ENCODE measurements around the gene AMOTL2.

The AMOTL2 gene

DNA sequence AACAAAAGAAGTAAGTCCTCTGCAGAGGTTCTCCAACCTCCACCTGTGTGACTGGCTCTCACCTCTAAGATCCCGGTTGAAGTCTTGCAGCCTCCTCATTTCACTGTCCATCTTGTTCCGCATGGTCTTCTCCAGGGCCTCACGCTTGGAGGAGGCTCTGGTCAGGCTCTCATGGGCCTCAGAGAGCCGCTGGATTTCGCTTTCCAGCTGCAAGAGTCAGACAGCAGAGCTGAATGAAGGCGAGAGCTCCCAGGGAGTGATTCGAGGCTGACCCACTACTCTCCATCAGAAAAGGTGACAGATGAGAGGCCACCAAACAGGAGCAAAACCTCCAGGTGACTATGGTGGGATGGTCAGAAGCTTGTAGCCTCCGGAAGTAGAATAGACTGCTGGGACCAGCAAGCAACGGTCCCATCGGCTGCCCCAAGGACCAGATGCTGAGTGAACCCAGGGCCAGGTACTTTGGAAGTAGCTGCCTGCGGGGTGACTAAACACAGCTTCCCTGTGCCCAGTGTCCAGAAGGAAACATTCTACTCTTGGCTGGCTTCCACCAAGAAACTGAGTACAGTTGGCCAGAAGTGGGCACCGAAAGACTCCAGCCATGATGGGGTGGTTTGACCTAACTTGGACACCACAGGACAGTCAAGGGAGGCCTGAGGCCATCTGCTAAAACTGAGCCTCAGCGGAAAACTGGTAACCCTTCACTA, 7.9 kb downstream of the AMOTL2 start:
- DNase-seq (ENCODE audit: low spot score): no peak

DNA sequence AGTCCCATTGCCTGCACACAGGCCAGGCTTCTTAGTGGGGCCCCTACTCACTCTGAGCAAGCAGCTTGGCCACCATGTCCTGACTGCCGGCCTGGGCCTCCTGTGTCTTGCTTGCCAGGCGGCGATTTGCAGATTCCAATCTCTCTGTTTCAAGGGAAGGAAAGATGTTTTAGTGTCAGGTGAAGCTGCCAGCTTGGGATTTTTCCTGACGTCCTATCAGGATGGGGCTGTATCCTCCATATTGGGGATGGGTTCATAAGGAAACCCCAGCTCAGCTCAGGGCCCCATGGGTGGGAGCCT, 8.5 kb downstream of the AMOTL2 start:
- DNase-seq (ENCODE audit: low spot score): no peak

DNA sequence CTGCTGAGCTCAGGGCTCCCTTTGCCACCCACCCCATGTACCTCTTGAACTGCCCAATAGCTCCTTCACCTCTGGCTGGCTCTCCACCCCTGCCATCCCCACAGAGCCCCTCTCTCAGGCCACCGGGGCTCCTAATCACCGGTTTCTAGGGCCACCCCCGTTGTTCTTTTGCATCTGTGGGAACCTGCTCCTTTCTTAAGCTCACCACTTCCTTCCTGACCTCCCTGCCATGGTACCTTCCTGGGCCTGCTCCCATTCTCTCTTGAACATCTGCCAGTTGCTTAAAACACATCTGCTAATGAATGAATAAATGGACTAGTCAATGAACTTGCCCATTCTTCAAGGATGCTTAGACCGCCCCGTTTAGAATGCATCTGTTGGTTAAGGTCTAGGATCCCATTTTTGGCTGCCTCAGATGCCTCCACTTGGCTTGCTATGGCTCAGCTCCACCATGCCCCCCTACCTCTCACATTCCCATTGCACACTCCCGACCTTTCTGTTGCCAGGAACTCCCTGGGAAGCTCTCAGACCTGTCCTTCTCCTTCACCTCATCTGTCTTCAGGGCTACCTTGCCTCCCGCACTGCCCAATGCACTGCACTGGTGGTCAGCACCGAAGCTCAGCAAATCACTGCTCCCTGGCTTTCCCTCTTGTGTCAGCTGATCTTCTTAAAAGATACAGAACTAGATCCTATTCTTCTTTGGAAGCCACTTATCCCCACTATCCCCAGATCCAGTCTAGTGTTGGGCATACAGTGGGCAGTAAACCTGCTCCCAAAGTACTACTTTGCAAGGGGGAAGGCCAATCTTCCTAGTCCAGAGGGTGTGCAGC, 9.1 kb downstream of the AMOTL2 start:
- DNase-seq (ENCODE audit: low spot score): no peak

DNA sequence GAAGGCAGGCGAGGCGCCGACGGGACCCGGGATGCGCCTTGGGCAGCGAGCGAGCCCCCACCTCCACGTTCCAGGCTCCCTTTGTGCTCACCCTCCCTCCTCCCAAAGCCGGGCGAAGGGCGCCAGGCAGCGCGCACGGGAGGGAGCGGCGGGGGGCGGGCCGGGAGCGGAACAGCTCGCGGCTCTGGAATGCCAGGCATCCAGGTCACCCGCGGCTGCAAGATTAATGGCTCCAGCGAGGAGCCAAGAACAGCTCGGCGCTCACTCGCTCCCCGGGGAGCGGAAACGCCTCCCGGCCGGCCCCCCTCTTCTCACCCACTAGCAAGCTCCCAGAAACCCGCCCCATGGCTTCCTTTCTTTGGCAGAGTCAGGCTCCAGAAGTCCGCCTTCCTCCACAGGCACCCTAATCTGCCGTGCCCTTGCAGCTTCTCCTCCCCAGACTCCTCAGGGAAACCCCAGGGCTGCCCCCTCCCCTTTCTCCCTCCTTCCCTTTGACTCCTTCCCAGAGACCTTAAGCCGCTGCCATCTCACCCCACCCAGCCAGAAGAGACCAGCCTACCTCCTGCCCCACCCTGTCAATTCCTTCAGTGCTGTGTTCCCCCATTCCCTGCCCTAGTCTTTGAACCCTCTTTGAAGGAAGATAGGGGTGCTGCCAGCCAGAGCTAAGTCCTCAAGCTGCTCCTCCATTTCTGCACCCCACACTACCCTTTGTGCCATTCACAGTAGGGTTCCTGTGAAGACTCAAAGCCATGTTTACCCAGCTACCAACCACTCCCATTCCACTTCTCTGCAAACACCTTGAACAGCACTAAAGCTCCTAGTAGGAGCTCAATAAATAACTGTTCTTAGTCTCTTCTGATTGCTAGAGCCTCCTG, 9.9 kb downstream of the AMOTL2 start:
- DNase-seq (ENCODE audit: low spot score): no peak

DNA sequence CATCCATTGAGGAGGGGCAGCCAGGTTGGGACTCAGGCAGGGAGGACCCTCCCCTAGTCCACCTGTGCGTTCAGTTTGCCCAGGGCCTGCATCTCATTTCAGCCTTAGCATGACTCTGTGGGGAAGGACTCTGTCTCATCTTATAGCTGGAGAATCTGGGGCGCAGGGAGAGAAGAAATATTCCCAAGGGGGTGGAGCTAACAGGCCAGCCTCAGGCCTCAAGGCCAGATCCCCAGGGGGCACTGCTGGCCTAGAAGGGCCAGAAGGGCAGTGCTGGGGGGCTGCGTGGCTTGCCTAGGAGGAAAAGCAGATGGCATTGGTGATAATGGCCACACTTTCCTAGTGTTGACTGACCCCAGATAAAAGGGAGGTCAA, 10.9 kb downstream of the AMOTL2 start:
- no peak for DNase-seq (ENCODE audit: low spot score)

DNA sequence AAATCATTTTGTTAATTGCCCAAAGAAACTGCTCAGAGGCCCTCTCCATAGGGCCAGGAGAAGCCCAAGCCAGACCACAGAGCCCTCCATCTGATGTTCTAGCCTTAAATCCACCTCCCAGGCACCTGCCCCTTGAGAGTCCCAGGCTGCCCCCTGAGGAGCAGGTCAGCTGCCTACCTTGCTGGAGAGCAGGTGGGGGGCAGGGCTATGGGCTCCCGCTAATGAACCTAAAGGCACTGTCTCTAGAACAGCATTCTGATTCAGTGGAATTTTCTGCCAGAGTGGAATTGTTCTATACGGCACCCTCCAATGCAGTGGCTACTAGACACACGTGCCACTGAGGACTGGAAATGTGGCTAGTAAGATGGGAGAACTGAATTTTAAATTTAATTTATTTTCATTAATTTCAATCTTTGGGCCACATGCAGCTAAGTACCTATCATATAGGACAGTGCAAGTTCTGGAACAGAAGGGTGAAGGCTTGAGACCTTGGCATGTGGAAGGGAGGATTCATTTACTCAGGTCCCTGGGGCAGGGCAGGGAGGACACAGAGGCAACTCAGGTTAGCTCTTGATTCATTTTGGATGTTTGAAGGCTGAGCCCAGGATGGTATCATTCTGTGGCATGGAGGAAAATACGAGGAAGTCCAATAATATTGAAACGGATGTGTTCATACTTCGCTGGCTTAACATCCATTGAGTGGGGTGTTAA, 11.4 kb downstream of the AMOTL2 start:
- no peak for DNase-seq (ENCODE audit: low spot score)

DNA sequence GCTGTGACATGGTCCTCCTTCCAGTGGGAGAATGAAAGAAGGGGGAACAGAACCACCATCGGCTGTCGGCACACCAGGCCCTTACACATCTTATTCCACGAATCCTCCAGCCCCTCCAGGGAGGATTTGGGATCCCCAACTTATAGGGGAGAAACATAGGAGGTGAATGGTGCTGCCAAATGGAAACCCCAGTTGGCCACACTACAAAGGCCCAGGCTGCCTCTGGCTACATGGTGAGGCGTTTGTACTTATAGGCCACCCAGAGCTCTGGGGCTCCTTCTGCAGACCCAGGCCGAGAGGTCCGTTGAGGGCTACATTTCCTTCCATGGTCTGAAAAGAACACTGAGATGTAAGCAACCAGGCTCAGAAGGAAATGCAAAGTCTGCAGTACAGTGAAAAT, 12.0 kb downstream of the AMOTL2 start:
- no peak for DNase-seq (ENCODE audit: low spot score)

DNA sequence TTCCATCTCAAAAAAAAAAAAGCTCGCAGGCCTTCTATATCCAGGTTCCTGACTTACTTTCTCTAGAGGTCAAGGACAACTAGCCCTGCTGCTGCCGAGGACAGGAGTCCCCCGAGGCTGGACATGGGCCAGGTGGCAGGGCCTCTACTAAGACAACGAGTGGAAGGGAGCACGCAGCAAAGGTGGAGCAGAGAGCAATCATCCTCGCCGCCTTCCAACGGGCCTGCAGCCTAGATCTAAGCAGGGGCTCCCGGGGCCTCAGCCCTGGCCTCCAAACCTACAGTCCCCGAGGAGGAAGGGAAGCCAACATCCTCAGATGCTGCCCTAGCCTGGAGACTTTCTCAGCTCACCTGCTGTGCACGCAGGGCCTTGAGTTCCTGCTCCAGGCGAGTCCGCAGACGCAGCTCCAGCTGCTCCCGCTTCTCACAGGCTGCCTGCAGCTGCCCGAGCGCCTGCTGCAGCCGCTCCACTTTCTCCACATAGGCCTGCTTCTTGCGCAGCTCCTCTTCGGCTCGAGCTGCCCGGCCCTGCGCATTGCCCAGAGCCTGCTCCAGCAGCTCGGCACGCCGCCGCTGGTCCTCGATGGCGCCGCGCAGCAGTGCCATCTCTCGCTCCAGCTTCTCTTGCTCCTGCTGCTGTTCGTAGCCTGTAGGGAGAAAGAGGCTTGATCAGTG, 12.9 kb downstream of the AMOTL2 start:
- DNase-seq (ENCODE audit: low spot score): no peak

DNA sequence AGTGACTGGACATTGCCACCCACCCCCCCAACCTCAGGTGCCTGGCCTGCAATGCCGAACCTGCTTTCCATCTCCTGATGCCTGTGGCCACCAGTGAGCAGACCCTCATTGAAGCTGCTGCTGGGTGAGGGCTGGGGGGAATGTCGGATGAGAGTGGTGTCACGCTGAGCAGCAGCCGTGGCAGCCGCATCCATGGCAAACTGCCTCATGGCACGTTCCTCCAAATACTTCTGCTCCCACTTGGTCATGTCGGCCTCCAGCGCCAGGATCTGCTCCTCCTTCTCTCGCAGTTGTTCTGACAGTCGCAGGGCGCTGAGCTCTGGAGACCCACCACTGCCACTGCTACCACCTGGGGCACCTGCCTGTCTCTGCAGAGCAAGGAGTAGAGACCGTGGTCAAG, 14.2 kb downstream of the AMOTL2 start:
- no peak for DNase-seq (ENCODE audit: low spot score)

DNA sequence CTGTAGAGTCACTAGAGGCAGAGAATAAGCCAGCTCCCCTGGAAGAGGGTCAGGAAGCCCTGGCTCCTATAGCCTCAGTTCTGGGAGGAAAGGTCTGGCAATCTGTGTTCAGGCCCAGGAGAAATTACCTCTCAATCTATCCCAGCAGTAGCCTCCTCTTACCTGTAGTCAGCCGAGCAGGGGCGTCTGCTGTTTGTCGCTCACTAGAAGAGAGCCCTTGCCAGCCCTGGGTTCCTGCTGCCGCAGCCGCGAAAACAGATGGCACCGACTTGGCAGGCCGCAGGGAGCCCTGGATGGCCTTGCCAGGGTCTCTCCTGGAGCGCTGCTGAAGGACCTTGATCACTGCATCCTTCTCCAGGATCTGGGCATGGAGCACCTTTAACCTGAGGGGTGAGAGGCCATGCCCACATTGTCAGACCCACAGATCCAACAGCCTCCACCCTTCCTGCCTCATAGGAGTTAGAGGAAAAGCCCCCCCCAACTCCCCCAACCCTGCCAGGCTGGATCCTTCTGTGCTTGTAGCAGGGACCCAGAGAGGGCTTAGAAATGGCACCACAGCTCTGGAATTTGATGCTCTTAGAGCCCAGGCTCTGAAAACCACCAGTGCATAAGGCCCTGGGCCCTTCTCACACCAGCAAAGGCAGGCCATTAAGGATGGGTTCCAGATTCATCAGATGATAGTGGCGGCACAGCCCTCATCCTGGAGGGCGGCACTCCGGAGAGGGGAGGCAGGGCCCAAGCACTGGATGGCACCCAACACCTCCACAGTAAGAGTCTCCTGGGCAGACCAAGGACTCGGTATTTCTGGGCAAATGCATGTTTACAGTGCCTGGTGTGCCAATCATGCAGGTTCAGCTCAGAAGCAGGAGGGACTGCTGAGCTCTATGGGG, 14.9 kb downstream of the AMOTL2 start:
- no peak for DNase-seq (ENCODE audit: low spot score)

DNA sequence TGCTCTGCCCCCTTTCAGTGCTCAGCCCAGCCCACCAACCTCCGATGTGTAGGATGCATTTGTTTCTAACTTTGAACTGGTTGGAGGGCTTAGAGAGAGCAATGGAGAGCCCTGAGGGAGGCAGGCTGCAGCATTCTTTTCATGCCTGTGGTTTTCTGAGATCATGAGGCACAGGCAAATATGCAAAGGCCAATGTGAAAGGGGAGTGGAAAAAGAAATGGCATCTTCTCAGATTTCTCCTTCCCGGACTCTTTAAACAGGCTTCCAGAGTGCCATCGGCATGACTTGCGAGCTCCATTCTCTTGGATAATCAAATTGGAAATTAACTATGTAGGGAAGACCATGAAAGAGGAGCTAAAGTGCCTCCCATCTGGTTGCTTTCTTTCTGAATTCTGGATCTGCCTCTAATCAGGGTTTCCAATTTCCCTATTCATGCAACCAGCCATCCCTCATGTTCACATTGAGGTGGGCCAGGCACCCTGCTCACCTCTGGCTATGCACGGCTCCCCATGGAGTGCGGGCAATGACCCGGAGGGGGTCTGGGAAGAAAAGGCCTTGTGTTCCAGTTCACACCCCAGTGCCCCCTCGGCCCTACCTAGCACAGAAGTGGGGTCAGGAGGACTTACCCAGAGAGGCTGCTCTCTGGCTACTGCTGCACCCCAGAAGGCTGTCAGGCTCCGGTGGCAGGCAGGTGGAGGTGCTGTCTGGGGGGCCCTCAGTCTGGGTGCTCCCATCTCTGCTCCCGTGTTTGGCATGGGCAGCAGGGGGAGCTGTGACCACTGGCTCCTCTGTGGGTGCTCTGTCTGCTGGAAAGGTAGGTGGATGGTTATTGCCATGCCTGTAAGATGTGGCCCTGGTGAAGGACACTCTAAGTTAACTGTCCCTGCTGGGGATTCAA, 16.1 kb downstream of the AMOTL2 start:
- DNase-seq (ENCODE audit: low spot score): no peak

DNA sequence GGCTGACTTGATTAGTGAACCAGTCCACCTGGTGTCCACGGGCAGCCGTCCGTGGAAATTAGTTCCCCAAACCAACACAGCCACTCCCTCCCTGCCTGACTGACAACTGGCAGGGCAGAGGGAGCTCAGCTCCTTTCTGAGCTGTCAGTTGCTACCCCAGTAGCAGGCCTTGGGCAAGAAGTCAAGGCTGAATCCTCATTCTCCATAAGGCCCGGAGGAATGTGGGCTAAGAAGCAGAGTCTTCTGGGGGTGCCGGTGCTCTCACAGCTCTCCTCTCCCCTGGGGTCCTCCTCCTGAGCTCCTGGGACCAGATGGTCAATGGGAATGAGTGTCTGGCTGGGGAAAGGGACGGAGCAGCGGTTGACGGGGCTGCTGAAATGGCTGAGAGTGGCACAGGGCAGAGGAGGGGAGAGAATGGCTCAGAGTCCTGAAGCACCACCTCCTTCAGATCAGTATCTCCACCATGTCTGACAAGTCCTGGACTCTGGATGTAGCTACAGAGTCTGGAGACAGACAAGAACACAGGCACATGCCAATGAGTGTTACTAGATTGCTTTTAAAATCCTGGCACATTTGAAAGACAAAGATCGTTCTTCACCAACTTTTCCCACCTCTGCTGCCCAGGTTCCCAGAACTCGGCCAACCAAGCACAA, 16.9 kb downstream of the AMOTL2 start:
- no peak for DNase-seq (ENCODE audit: low spot score)

DNA sequence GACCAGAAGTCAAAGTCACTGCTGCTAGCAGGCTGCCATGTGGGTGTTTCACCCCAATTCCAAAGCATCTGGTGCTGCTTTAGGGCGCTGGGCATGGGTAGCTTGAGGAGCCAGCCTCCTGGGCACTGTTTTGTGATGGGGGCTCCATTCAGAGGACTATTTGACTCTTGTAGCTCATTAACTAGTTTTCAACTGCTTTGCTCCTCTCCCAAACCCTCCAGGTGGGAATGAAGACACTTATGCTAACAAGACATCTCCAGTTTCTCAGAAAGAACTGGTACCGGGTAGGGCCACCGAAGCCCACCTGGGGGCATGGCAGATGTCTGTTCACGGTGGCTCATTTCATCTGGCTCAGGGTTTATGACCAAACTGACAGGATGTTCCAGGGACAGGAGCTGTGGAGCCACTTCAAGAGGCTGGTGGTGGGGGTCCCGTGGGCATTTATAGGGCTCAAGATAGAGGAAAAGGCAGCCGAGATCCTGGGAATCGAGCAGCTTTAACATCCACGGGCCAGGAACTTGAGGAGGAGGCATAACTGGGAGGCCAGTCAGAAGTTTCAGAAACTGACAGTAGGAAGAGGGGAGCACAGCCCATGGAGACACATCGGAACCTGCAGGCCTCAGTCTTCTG, 17.7 kb downstream of the AMOTL2 start:
- DNase-seq (ENCODE audit: low spot score): no peak

DNA sequence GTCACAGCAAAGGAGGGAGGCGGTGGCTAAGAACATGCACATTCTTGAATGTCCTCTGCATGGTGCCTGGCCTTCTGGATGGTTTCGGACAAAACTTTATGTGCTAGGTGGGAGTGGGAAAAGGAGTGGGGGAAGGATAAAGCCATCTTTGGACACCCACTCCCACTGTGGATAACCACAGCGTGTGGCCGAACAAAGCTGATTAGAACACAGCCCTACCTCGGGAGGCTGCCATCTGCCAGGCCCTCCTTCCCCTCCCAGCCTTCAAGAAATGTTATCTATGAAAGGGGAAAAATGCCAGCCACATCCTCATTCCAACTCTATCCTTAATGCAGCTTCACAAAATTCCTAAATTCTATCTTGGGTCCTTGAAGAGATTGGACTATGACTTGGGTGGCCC, 18.8 kb downstream of the AMOTL2 start:
- DNase-seq (ENCODE audit: low spot score): no peak

DNA sequence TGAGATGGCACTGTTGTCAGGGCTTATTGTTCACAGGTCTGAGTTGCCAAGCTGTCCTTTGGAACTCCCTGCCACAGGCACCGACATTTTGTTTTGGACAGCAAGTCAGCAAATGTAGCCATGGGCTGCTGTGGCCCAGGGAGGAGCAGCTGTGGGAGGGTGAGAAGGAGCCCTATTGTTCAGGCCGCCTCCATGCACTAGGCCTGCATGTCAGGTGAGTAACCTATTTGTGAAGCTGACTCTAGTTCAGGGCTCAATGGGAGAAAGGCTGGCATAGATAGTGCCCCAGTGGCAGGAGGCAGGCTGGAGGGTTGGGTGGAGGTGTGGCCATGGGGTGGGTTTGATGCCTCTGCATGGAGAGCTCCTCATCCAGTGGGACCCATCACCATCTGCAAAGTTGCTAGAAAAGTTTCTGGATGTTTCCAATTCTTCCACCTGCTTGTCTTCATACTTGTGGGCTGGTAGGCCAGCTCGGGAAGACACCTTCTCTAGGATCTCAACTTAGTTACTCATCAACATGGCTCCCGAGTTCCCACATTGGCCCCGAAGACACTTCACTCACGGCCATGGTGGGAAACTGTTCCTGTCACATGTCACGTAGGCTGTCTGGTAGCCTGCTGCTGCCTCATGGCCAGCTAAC, 19.5 kb downstream of the AMOTL2 start:
- DNase-seq (ENCODE audit: low spot score): no peak

DNA sequence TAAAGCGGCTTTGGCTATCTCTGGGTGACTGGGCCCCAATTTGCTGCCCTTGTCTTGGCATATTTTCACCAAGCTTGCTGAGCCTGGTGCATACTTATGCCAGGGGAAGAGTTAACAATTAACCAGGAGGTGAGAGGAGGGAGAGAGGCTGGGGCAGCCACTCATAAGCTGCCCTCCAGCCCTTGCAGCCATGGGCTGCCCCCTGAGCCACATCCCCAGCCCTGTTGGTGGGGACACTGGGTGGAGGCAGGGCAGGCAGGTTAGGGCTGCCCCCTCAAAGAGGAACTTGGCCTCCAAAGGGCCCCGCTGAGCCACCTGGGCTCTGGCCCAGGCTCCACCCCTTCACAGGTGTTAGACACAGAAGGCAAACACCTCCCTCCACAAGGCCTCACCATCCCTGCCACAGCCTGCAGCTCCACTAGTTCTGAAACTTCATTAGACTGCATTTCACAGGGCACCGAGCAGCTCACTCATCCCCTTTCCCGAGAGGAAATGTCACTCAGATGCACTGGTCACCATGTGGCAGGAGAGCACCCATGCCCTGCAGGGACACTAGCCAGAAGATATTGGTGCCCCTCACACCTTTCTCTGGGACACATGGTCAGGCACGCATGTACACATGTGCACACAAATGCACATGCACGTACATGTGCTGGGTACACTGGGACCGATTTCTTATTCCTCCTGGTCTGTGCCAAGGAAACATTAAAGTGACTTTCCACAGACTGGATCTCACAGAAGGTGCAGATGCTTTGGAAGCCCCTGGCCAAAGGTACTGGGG, 20.2 kb downstream of the AMOTL2 start:
- no peak for DNase-seq (ENCODE audit: low spot score)

DNA sequence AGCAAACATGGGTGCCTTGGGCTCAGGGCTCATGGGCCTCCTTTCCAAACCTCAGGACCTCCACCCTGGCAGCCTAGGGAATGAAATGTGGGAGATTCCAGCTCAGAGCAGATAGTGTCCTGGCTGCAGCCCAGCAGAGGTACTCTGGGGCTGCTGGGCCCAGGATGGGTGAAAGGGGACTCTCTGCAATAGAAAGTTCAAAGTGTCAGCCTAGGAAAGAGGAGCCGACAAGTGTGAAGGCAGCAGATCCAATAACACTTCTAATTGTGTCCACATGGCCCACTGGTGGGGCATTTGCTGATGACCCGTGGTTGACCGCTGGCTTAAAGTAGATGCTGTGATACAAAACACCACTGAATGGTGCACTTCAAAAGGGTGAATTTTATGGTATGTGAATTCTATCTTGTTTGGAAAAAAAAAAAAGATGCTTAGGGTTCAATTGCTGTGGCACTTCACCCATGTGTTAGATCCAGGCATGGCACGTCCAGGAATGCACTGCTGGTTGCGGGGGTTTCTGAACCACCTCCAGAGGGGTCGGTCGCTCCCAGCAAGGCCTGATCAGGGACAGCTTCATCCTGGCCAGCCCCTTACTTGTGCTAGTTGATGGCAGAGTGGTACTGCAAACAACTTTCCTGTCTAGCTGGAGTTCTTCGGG, 20.9 kb downstream of the AMOTL2 start:
- no peak for DNase-seq (ENCODE audit: low spot score)

All from hematopoietic multipotent progenitor cell treated with erythropoietin and hydrocortisone succinate and interleukin-3 and kit ligand, for 15 days (in vitro differentiated cells).